ENCODE results near the gene OR7C1. TPM values are rescaled to one million over a fixed set of nuclear protein-coding genes. Genes with fewer than 3 reads are reported as not detected.

OR7C1 gene
- total RNA-seq, 6 donors from 2014 or later: not detected

DNA sequence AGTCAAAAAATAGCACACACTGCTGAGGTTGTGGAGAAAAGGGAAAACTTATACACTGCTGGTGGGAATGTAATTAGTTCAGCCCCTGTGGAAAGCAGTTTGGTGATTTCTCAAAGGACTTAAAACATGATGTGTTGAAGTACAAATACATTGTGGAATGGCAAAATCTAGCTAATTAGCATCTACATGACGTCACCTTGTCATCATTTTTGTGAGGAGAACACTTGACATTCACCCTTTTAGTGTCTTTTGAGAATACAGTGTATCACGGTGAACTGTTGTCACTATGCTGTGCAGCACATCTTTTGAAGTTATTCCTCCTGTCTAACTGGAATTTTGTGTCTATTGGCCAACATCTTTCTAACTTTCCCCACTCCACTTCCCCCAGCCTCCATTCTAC lies 8.2 kb upstream of the OR7C1 start:
- Histone ChIP-seq H3K4me1 (no peaks in the 10 kb centered on the region), H3K27ac (no peak overlapping the region), H3K4me3 (no peak overlapping the region), H3K9me3 (no peaks in the 10 kb centered on the region), H3K27me3 (no peaks in the 10 kb centered on the region), H3K36me3 (no peaks in the 10 kb centered on the region)
- TF ChIP-seq EP300 (IDR thresholded peaks at IDR 0.05): no peak
- TF ChIP-seq POLR2AphosphoS5 (IDR thresholded peaks at IDR 0.05): no peak
- TF ChIP-seq, protein P1, sequence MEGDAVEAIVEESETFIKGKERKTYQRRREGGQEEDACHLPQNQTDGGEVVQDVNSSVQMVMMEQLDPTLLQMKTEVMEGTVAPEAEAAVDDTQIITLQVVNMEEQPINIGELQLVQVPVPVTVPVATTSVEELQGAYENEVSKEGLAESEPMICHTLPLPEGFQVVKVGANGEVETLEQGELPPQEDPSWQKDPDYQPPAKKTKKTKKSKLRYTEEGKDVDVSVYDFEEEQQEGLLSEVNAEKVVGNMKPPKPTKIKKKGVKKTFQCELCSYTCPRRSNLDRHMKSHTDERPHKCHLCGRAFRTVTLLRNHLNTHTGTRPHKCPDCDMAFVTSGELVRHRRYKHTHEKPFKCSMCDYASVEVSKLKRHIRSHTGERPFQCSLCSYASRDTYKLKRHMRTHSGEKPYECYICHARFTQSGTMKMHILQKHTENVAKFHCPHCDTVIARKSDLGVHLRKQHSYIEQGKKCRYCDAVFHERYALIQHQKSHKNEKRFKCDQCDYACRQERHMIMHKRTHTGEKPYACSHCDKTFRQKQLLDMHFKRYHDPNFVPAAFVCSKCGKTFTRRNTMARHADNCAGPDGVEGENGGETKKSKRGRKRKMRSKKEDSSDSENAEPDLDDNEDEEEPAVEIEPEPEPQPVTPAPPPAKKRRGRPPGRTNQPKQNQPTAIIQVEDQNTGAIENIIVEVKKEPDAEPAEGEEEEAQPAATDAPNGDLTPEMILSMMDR (IDR thresholded peaks at IDR 0.05): no peak
- TF ChIP-seq POLR2A (IDR thresholded peaks at IDR 0.05): no peak
- no peak for DNase-seq
- ATAC-seq (ENCODE audit: low FRiP score in 2 of 2): no peak
- WGBS, 2 donors: 48 to 59% methylated on average over 2 of the region's 2 CpGs

DNA sequence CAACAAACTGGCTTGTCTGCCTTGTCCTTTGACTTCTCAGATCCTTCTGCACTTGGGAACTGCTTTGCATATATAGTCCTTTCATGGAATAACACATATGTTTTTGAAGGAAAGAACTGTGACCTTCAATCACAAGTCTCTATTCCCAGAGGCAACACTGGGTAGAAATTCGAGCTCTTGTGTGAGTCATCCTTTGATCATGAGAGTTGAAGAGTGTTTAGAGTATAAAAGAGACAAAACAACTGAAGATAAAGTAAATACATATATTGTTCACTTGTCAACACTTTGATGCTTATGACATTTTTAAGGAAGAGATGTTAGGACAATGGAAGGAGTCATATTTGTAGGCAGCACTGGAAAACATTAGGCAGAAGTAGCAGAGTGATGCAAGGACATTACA lies 5.2 kb upstream of the OR7C1 start:
- no peaks in the 10 kb centered on the region for H3K4me1 ChIP-seq
- no peak overlapping the region for H3K4me3 ChIP-seq
- 29 to 39% methylated on average over 1 of the region's 1 CpG for WGBS, 2 donors
- ATAC-seq (ENCODE audit: low FRiP score in 2 of 2) (no peak), DNase-seq (no peak)
- H3K36me3 ChIP-seq: no peaks in the 10 kb centered on the region
- TF ChIP-seq EP300 (IDR thresholded peaks at IDR 0.05) (no peak), POLR2AphosphoS5 (IDR thresholded peaks at IDR 0.05) (no peak), POLR2A (IDR thresholded peaks at IDR 0.05) (no peak)
- TF ChIP-seq, protein P1 (IDR thresholded peaks at IDR 0.05): no peak
- no peak overlapping the region for H3K27ac ChIP-seq
- no peaks in the 10 kb centered on the region for H3K27me3 ChIP-seq
- H3K9me3 ChIP-seq: no peaks in the 10 kb centered on the region

DNA sequence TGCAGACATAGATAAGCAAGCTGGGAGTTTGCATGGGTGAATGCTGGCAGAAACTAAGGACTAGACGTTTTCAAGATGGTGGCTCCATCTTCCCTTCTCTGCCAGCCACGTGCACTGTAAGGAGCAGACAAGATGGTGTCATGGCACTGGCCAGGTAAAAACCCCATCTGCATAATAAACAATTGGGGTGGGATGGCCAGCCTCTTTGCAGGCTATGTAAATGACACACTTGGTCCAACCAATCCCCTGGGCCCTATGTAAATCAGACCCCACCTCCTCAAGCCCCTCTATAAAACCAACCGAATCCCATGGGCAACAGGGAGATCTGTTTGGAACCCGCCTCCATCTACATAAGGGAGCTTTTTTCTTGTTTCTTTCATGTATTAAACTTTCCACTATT lies 2.4 kb upstream of the OR7C1 start:
- no peak for TF ChIP-seq POLR2A (IDR thresholded peaks at IDR 0.05)
- TF ChIP-seq, protein P1 (IDR thresholded peaks at IDR 0.05): no peak
- no peak for TF ChIP-seq POLR2AphosphoS5 (IDR thresholded peaks at IDR 0.05)
- TF ChIP-seq EP300 (IDR thresholded peaks at IDR 0.05): no peak
- Histone ChIP-seq H3K4me3 (no peak overlapping the region), H3K27me3 (no peaks in the 10 kb centered on the region), H3K9me3 (no peaks in the 10 kb centered on the region), H3K27ac (no peak overlapping the region), H3K4me1 (no peaks in the 10 kb centered on the region), H3K36me3 (no peaks in the 10 kb centered on the region)
- ATAC-seq (ENCODE audit: low FRiP score in 2 of 2) (no peak), DNase-seq (no peak)
- WGBS, 2 donors: 76 to 79% methylated on average over 4 of the region's 4 CpGs

DNA sequence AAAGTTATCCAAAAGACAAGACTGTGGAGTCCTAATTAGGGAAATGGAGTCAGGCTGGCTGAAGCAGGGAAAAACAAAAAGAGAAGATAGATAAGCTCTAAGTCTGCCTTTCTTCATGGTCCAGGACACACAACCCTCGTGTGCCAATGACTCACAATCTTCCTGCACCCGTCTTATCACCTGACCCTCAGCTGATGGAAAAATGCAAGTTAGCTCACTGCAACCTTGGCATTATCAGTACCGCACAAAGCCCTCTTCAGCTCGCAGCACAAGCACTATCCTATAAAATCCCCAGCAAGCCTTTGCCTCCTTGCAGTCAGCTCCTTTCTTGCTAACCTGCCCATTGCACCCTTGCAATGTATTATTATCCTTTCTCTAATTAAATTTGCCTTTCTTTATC lies 4.3 kb downstream of the OR7C1 start:
- ATAC-seq (ENCODE audit: low FRiP score in 2 of 2) (no peak), DNase-seq (no peak)
- Histone ChIP-seq H3K27ac (no peak overlapping the region), H3K4me3 (no peak overlapping the region), H3K9me3 (no peaks in the 10 kb centered on the region), H3K4me1 (no peaks in the 10 kb centered on the region), H3K36me3 (no peaks in the 10 kb centered on the region), H3K27me3 (no peaks in the 10 kb centered on the region)
- TF ChIP-seq, protein P1 (IDR thresholded peaks at IDR 0.05): no peak
- TF ChIP-seq POLR2A (IDR thresholded peaks at IDR 0.05): no peak
- TF ChIP-seq POLR2AphosphoS5 (IDR thresholded peaks at IDR 0.05): no peak
- no peak for TF ChIP-seq EP300 (IDR thresholded peaks at IDR 0.05)
- 69 to 72% methylated on average over 4 of the region's 4 CpGs for WGBS, 2 donors

DNA sequence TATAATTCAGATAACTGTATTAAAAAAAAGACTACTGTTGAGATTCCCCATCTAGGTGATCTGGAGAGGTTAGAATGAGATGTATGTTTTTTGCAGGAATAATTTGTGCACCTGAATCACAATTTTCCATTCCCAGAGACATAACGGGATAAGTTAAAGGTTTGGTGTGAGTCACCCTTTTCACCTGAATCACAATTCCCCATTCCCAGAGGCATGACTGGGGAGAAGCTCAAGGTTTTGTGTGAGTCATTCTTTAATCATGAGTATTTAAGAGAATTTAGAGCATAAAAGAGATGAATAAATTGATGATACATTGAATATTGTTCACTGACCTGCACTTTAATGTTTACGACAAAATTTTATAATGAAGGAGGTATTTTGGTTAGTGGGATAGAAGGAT lies 9.0 kb downstream of the OR7C1 start:
- ATAC-seq (ENCODE audit: low FRiP score in 2 of 2): no peak
- H3K9me3 ChIP-seq: no peaks in the 10 kb centered on the region
- TF ChIP-seq, protein P1 (IDR thresholded peaks at IDR 0.05): no peak
- TF ChIP-seq POLR2AphosphoS5 (IDR thresholded peaks at IDR 0.05) (no peak), POLR2A (IDR thresholded peaks at IDR 0.05) (no peak), EP300 (IDR thresholded peaks at IDR 0.05) (no peak)

More for the DNA sequence above, 9.0 kb downstream of the OR7C1 start:
- Histone ChIP-seq H3K36me3 (no peaks in the 10 kb centered on the region), H3K4me3 (no peak overlapping the region), H3K27me3 (no peaks in the 10 kb centered on the region), H3K4me1 (no peaks in the 10 kb centered on the region), H3K27ac (no peak overlapping the region)
- 86 to 95% methylated on average over 2 of the region's 2 CpGs for WGBS, 2 donors
- DNase-seq: no peak

All from upper lobe of left lung (tissue), 6 donors.